Sigmoid colon (tissue), 7 donors: ENCODE data around the gene MOCS1. TPM values are rescaled to one million over a fixed set of nuclear protein-coding genes. Genes with fewer than 3 reads are reported as not detected.

Source experiments
- DNase-seq: peaks from one replicate; pipeline ENCODE4 v3.0.0-alpha.2; 2019
- H3K27ac ChIP-seq, 4 donors: fragments of 200-600 bp; sonication (generic); one replicate each; pipeline ENCODE4 v1.5.1; 2016 to 2019; ENCODE audit warnings: mild to moderate bottlenecking in 1 of 4
- H3K27me3 ChIP-seq, 3 donors: fragments of 200-600 bp; sonication (generic); one replicate each; pipeline ENCODE4 v1.5.1; 2019; ENCODE audit warnings: mild to moderate bottlenecking in 1 of 3
- H3K36me3 ChIP-seq, 4 donors: fragments of 200-600 bp; sonication (generic); one replicate each; pipeline ENCODE4 v1.5.1; 2016 to 2019
- H3K4me1 ChIP-seq, 4 donors: fragments of 200-600 bp; sonication (generic); one replicate each; pipeline ENCODE4 v1.5.1; 2017 to 2019
- H3K4me3 ChIP-seq, 4 donors: fragments of 200-600 bp; sonication (generic); one replicate each; pipeline ENCODE4 v1.5.1; 2017 to 2019; ENCODE audit warnings: mild to moderate bottlenecking in 2 of 4, moderate library complexity in 1 of 4
- H3K9me3 ChIP-seq, 4 donors: fragments of 200-600 bp in 3 of 4; sonication (generic) in 3 of 4; one replicate each; pipeline versions ENCODE4 v1.5.1 to v1.6.1; 2013 to 2019
- EP300 ChIP-seq, 4 donors: sonication (generic); formaldehyde crosslinking; IDR thresholded peaks; one replicate each; pipeline ENCODE4 v1.6.1; 2017; ENCODE audit warnings: antibody characterized with exemption in 4 of 4
- POLR2A ChIP-seq, 2 donors: fragments of 450-650 bp; IDR thresholded peaks; one replicate each; pipeline ENCODE4 v1.6.1; 2016; ENCODE audit warnings: antibody characterized with exemption in 2 of 2, mild to moderate bottlenecking in 2 of 2, moderate library complexity in 2 of 2
- POLR2AphosphoS5 ChIP-seq, 4 donors: sonication (generic); formaldehyde crosslinking; IDR thresholded peaks; one replicate each; pipeline ENCODE4 v1.6.1; 2017; ENCODE audit warnings: antibody characterized with exemption in 4 of 4
- WGBS, 2 donors: extraction: QIAGEN DNeasy Blood & Tissue Kit; methylation state at CpG; one replicate each; pipeline ENCODE4 v1.1.7; 2013; 5-methylcytosine and 5-hydroxymethylcytosine counted together
- intact Hi-C: fragments of 100-400 bp; cut with DNase I; formaldehyde crosslinking; loops from one replicate; pipeline ENCODE4 v1.15.1; 2023
- polyA plus RNA-seq, 3 donors: library from polyadenylated mRNA; stranded (reverse); fragments of 200-250 nt; gene quantifications; one replicate each; pipeline ENCODE4 v1.2.3, GENCODE V29; 2013
- total RNA-seq, 4 donors: library from RNA; depleted of rRNA; stranded (reverse); fragments of >200 nt; gene quantifications; one replicate each; pipeline ENCODE4 v1.1.0, GENCODE V29; 2016
- TF ChIP-seq, protein P1 (sequence below), 4 experiments: fragments of 450-650 bp in 3 of 4; fragments of 200-600 bp in 1 of 4; IDR thresholded peaks; one replicate each; pipeline ENCODE4 v1.5.1; 2016 to 2019; ENCODE audit warnings: antibody characterized with exemption in 4 of 4, mild to moderate bottlenecking in 3 of 4, moderate library complexity in 2 of 4
- donor health status: healthy with polysubstance abuse.
- donor health status: Bipolar disorder and iron deficiency.
- donor health status: healthy.

Gene MOCS1
- total and polyA plus RNA-seq, 7 donors, result 11.9 to 16.2 (median 13.8) TPM

DNA sequence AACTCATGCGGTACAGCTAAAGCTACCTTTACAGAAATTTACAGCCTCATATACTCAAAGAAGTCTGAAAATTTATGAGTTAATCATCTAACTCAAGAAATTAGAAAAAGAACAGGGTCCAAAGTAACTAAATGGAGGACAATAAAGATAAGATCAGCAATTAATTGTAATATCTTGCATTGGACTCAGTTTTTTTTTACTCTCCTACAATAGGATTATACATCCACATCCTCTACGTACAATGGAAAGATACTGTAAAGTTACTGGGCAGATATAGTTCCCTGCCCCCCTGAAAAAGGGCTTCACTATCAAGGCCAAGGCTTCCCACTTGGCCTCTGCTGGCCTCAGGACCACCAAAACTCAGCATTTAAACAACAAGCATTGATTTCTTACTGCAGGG is 31.5 kb upstream of the MOCS1 start:
- no peak overlapping the region for H3K4me3 ChIP-seq
- no peaks in the 10 kb centered on the region for H3K4me1 ChIP-seq
- H3K36me3 ChIP-seq, result no peaks in the 10 kb centered on the region
- TF ChIP-seq POLR2AphosphoS5 (IDR thresholded peaks at IDR 0.05), result no peak
- TF ChIP-seq, protein P1, sequence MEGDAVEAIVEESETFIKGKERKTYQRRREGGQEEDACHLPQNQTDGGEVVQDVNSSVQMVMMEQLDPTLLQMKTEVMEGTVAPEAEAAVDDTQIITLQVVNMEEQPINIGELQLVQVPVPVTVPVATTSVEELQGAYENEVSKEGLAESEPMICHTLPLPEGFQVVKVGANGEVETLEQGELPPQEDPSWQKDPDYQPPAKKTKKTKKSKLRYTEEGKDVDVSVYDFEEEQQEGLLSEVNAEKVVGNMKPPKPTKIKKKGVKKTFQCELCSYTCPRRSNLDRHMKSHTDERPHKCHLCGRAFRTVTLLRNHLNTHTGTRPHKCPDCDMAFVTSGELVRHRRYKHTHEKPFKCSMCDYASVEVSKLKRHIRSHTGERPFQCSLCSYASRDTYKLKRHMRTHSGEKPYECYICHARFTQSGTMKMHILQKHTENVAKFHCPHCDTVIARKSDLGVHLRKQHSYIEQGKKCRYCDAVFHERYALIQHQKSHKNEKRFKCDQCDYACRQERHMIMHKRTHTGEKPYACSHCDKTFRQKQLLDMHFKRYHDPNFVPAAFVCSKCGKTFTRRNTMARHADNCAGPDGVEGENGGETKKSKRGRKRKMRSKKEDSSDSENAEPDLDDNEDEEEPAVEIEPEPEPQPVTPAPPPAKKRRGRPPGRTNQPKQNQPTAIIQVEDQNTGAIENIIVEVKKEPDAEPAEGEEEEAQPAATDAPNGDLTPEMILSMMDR (IDR thresholded peaks at IDR 0.05), result no peak
- no peak for TF ChIP-seq EP300 (IDR thresholded peaks at IDR 0.05)
- TF ChIP-seq POLR2A (IDR thresholded peaks at IDR 0.05), result no peak
- 97 to 99% methylated on average over 2 of the region's 2 CpGs for WGBS, 2 donors
- no peak for DNase-seq
- no peaks in the 10 kb centered on the region for H3K9me3 ChIP-seq
- no peak overlapping the region for H3K27ac ChIP-seq
- H3K27me3 ChIP-seq, result no peaks in the 10 kb centered on the region
- intact Hi-C loops, result no loop called here

DNA sequence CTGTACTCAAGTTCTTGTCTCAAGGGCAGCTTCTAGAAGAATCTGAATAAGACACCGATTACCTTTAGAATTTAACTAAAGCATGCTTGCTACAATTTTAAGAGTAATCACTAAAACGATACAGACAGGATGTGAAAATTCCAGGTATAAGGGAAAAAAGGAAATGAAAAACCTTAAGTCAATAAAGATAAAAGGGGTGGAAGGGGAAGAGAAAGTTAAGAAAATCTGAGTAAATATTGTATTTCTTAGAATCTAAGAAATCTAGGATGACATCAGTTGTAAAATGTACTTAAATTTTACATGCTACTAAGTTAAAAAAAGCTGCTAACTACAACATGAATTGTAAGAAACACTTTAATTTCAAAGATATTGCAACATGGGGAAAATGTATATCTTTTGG is 30.3 kb upstream of the MOCS1 start:
- Histone ChIP-seq H3K27me3 (no peaks in the 10 kb centered on the region), H3K4me1 (no peaks in the 10 kb centered on the region), H3K4me3 (no peak overlapping the region), H3K36me3 (no peaks in the 10 kb centered on the region), H3K27ac (no peak overlapping the region), H3K9me3 (no peaks in the 10 kb centered on the region)
- WGBS, 2 donors, result 55 to 57% methylated on average over 2 of the region's 2 CpGs
- no peak for DNase-seq
- TF ChIP-seq POLR2AphosphoS5 (IDR thresholded peaks at IDR 0.05) (no peak), POLR2A (IDR thresholded peaks at IDR 0.05) (no peak), EP300 (IDR thresholded peaks at IDR 0.05) (no peak)
- TF ChIP-seq, protein P1 (IDR thresholded peaks at IDR 0.05), result no peak
- intact Hi-C loops, result no loop called here

DNA sequence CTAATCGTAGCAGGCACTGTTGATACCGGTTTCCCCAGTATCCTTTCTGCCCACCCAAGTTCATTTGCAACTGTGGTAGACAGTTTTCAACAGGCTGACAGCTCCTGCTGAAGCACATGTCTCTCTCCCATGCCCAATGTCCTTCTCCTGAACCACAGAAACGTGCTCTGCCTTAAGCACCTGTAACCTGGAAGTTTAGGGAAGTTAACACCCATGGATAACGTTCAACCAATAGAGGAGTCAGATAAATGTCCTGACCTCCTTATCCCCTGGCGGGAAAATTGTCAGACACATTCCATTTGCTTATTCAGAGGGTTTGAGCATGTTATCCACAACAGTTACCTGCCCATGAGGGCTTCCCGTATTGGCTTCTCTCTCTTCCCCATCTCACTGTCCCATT is 29.8 kb upstream of the MOCS1 start:
- H3K27me3 ChIP-seq, result no peaks in the 10 kb centered on the region
- no peak overlapping the region for H3K4me3 ChIP-seq
- 67% methylated on average over 6 of the region's 6 CpGs for WGBS, 2 donors
- H3K36me3 ChIP-seq, result no peaks in the 10 kb centered on the region
- no peaks in the 10 kb centered on the region for H3K4me1 ChIP-seq
- TF ChIP-seq, protein P1 (IDR thresholded peaks at IDR 0.05), result no peak
- no peak for TF ChIP-seq EP300 (IDR thresholded peaks at IDR 0.05)
- TF ChIP-seq POLR2AphosphoS5 (IDR thresholded peaks at IDR 0.05), result no peak
- TF ChIP-seq POLR2A (IDR thresholded peaks at IDR 0.05), result no peak
- H3K27ac ChIP-seq, result no peak overlapping the region
- intact Hi-C loops, result no loop called here
- no peak for DNase-seq
- no peaks in the 10 kb centered on the region for H3K9me3 ChIP-seq

DNA sequence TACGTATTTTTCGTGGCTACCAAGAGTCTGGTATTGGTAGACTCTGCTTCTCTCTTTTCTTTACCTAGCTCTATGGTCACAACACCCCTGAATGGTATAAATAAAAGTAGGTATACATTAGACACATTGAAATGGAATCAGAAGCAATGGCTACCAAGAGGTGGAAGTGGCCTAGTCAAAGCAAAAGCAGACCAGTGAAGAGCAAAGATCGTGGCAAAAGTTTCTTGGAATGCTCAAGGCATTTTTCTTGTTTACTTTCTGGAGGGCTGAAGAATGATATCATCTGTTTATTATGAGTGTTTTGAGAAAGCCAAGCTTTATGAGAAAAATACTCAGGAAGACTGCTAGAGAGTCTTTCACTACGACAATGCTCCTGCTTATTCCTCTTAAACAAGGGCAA is 28.6 kb upstream of the MOCS1 start:
- Histone ChIP-seq H3K4me3 (no peak overlapping the region), H3K4me1 (no peaks in the 10 kb centered on the region), H3K27me3 (no peaks in the 10 kb centered on the region), H3K36me3 (no peaks in the 10 kb centered on the region), H3K9me3 (no peaks in the 10 kb centered on the region), H3K27ac (no peak overlapping the region)
- DNase-seq, result no peak
- intact Hi-C loops, result no loop called here
- TF ChIP-seq EP300 (IDR thresholded peaks at IDR 0.05), result no peak
- no peak for TF ChIP-seq POLR2A (IDR thresholded peaks at IDR 0.05)
- TF ChIP-seq, protein P1 (IDR thresholded peaks at IDR 0.05), result no peak
- TF ChIP-seq POLR2AphosphoS5 (IDR thresholded peaks at IDR 0.05), result no peak
- 78 to 84% methylated on average over 4 of the region's 4 CpGs for WGBS, 2 donors

DNA sequence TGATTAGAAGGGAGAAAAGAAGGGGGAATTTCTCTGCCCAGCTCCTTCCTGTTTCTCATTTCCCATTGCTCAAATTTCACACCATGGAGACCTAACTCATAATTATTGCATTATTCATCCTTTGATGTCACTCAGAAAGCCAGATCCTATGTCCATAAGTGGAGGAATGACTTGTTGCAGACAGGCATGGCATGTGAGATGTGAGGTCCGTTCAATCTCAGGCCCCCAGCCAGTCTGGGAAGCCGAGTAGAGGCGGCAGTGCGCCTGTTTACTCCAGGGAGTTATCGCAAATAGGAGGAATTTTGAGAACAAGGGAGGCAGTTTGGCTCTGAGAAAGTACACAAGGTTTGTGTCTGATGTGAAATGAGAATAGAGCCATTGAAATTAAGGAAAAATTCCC is 26.9 kb upstream of the MOCS1 start:
- no peak for DNase-seq
- peak overlapping the region in 1 of 4 donors; percentile 20 for H3K27ac ChIP-seq
- 73 to 77% methylated on average over 5 of the region's 5 CpGs for WGBS, 2 donors
- no peaks in the 10 kb centered on the region for H3K27me3 ChIP-seq
- no peak overlapping the region for H3K4me3 ChIP-seq
- no peaks in the 10 kb centered on the region for H3K4me1 ChIP-seq
- no peaks in the 10 kb centered on the region for H3K36me3 ChIP-seq
- H3K9me3 ChIP-seq, result no peaks in the 10 kb centered on the region
- intact Hi-C loops, result no loop called here
- no peak for TF ChIP-seq EP300 (IDR thresholded peaks at IDR 0.05)
- TF ChIP-seq POLR2AphosphoS5 (IDR thresholded peaks at IDR 0.05), result no peak
- TF ChIP-seq POLR2A (IDR thresholded peaks at IDR 0.05), result no peak
- TF ChIP-seq, protein P1 (IDR thresholded peaks at IDR 0.05), result no peak
